Suprapubic skin (tissue), 4 donors: ENCODE data around the gene MCM3. TPM values are rescaled to one million over a fixed set of nuclear protein-coding genes. Genes with fewer than 3 reads are reported as not detected.
A peak's percentile ranks its signal among the peaks of the same experiment; 100 is the strongest.

ENCODE experiments used
- DNase-seq, 2 donors: peaks; one replicate each; pipeline ENCODE4 v3.0.0-alpha.2; 2019; ENCODE audit warnings: low spot score in 2 of 2
- H3K27ac ChIP-seq: fragments of 200-600 bp; sonication (generic); one replicate; pipeline ENCODE4 v1.5.1; 2019
- H3K27me3 ChIP-seq: fragments of 200-600 bp; sonication (generic); one replicate; pipeline ENCODE4 v1.5.1; 2019
- H3K36me3 ChIP-seq: fragments of 200-600 bp; sonication (generic); one replicate; pipeline ENCODE4 v1.5.1; 2019
- H3K4me1 ChIP-seq: fragments of 200-600 bp; sonication (generic); one replicate; pipeline ENCODE4 v1.5.1; 2019
- H3K4me3 ChIP-seq: fragments of 200-600 bp; sonication (generic); one replicate; pipeline ENCODE4 v1.5.1; 2019; ENCODE audit warnings: mild to moderate bottlenecking
- H3K9me3 ChIP-seq: fragments of 200-600 bp; sonication (generic); one replicate; pipeline ENCODE4 v1.5.1; 2019
- EP300 ChIP-seq: sonication (generic); formaldehyde crosslinking; IDR thresholded peaks from one replicate; pipeline ENCODE4 v1.6.1; 2017; ENCODE audit warnings: antibody characterized with exemption
- POLR2A ChIP-seq, 2 donors: fragments of 450-650 bp; IDR thresholded peaks; one replicate each; pipeline ENCODE4 v1.6.1; 2017; ENCODE audit warnings: antibody characterized with exemption in 2 of 2, mild to moderate bottlenecking in 2 of 2, moderate library complexity in 2 of 2
- POLR2AphosphoS5 ChIP-seq, 3 donors: sonication (generic); formaldehyde crosslinking; IDR thresholded peaks; one replicate each; pipeline ENCODE4 v1.6.1; 2017; ENCODE audit warnings: antibody characterized with exemption in 3 of 3
- WGBS: methylation state at CpG from one replicate; pipeline ENCODE4 v1.1.5; 2018; 5-methylcytosine and 5-hydroxymethylcytosine counted together
- total RNA-seq, 4 donors: library from RNA; depleted of rRNA; stranded (reverse); fragments of >200 nt; gene quantifications; one replicate each; pipeline ENCODE4 v1.1.0, GENCODE V29; 2016
- TF ChIP-seq, protein P1 (sequence below), 2 donors: fragments of 200-600 bp in 1 of 2; fragments of 450-650 bp in 1 of 2; sonication (generic) in 1 of 2; IDR thresholded peaks; one replicate each; pipeline ENCODE4 v1.5.1; 2016 to 2019; ENCODE audit warnings: antibody characterized with exemption in 2 of 2, mild to moderate bottlenecking in 1 of 2, moderate library complexity in 1 of 2

The MCM3 gene
- total RNA-seq, 4 donors from 2014 or later: 26.4 to 38.5 (median 31.8) TPM

DNA sequence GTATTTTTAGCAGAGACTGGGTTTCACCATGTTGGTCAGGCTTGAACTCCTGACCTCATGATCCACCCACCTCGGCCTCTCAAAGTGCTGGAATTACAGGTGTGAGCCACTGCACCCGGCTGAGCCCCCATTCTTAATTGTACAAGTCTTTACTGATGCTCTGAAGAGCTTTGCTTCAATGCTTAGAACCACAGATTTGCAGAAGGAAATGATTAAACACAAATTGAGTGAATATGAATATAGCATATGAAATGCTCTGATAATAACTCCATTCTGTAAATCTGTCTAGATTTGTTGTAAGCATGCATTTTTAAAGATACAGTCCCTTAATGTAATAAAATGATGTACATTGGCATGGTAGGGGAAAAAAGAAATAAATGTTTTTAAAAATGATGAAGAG is 4.3 kb upstream of the MCM3 start:
- H3K9me3 ChIP-seq: no peaks in the 10 kb centered on the region
- 68% methylated on average over 2 of the region's 2 CpGs for WGBS
- TF ChIP-seq EP300 (no peak), POLR2A (IDR thresholded peaks at IDR 0.05) (no peak), POLR2AphosphoS5 (IDR thresholded peaks at IDR 0.05) (no peak)
- TF ChIP-seq, protein P1, sequence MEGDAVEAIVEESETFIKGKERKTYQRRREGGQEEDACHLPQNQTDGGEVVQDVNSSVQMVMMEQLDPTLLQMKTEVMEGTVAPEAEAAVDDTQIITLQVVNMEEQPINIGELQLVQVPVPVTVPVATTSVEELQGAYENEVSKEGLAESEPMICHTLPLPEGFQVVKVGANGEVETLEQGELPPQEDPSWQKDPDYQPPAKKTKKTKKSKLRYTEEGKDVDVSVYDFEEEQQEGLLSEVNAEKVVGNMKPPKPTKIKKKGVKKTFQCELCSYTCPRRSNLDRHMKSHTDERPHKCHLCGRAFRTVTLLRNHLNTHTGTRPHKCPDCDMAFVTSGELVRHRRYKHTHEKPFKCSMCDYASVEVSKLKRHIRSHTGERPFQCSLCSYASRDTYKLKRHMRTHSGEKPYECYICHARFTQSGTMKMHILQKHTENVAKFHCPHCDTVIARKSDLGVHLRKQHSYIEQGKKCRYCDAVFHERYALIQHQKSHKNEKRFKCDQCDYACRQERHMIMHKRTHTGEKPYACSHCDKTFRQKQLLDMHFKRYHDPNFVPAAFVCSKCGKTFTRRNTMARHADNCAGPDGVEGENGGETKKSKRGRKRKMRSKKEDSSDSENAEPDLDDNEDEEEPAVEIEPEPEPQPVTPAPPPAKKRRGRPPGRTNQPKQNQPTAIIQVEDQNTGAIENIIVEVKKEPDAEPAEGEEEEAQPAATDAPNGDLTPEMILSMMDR (IDR thresholded peaks at IDR 0.05): no peak
- peaks cover 9% of the 10 kb centered on the region for H3K4me1 ChIP-seq
- H3K4me3 ChIP-seq: no peak overlapping the region
- H3K36me3 ChIP-seq: no peaks in the 10 kb centered on the region
- no peak overlapping the region for H3K27ac ChIP-seq
- H3K27me3 ChIP-seq: peaks cover 4% of the 10 kb centered on the region
- DNase-seq: no peak

DNA sequence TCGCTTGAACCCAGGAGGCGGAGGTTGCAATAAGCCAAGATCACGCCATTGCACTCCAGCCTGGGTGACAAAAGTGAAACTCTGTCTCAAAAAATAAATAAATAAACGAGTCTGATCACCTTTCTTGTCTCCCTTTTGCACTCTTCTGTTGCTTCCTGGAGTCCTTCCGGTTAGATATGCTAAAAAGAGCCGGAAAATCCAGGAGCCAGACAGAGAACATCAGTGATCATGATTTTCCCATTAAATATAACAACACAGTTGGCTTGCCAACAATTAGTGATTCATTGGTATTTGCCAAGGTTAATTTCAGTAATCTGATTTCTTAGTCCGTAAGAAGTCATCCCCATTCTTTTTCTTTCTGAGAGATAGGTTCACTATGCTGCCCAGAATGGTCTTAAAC is 3.7 kb upstream of the MCM3 start:
- no peaks in the 10 kb centered on the region for H3K36me3 ChIP-seq
- no peak overlapping the region for H3K27ac ChIP-seq
- peaks cover 4% of the 10 kb centered on the region for H3K27me3 ChIP-seq
- H3K9me3 ChIP-seq: no peaks in the 10 kb centered on the region
- WGBS: 82% methylated on average over 7 of the region's 7 CpGs
- no peak for DNase-seq
- TF ChIP-seq, protein P1 (IDR thresholded peaks at IDR 0.05): no peak
- TF ChIP-seq POLR2AphosphoS5 (IDR thresholded peaks at IDR 0.05) (no peak), EP300 (no peak), POLR2A (IDR thresholded peaks at IDR 0.05) (no peak)
- no peak overlapping the region for H3K4me3 ChIP-seq
- peaks cover 15% of the 10 kb centered on the region for H3K4me1 ChIP-seq

DNA sequence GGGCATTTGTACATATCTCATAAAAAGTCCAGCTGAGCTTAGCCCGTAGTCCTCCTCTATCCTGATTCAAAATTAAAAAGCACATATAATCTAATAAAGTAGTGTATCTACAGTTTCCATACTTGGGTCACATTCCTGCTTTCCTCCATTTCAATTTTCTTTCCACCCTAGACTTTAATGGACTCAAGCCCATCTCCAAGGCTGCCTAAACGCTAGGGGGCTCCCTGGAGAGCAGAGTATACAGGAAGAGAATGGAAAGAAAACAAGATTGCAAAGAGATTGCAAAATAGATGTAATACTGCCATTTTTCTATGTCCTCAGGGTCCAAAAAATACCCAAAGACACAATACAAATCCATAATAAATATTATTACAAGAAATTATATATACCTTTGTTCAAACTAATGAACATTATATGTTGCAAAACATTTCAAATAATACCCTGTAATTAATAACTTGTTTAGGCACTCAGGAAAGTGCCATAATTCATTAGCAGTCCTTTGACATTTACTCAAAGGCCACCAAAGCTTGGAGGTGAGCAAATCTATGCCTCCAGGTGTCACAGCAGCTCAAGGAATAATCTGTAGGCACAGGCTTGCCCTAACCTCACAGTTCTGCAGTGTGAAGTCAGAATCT is 2.4 kb upstream of the MCM3 start:
- TF ChIP-seq EP300 (no peak), POLR2AphosphoS5 (IDR thresholded peaks at IDR 0.05) (no peak), POLR2A (IDR thresholded peaks at IDR 0.05) (no peak)
- TF ChIP-seq, protein P1 (IDR thresholded peaks at IDR 0.05): peak in 1 of 2 donors; percentile 23
- no peak for DNase-seq

GRCh38 chr6:52285177-52286068 is 881 bp upstream of the MCM3 start:
- DNase-seq: no peak

More for the DNA sequence above, 2.4 kb upstream of the MCM3 start:
- H3K9me3 ChIP-seq: no peaks in the 10 kb centered on the region
- H3K27ac ChIP-seq: no peak overlapping the region
- peaks cover 7% of the 10 kb centered on the region for H3K36me3 ChIP-seq
- peaks cover 4% of the 10 kb centered on the region for H3K27me3 ChIP-seq
- H3K4me3 ChIP-seq: no peak overlapping the region
- 28% methylated on average over 2 of the region's 2 CpGs for WGBS
- peaks cover 18% of the 10 kb centered on the region for H3K4me1 ChIP-seq

More at GRCh38 chr6:52285177-52286068, 881 bp upstream of the MCM3 start:
- peaks cover 18% of the 10 kb centered on the region for H3K4me1 ChIP-seq
- peak overlapping the region; percentile 71 for H3K4me3 ChIP-seq
- WGBS: 15% methylated on average over 12 of the region's 12 CpGs
- H3K27ac ChIP-seq: no peak overlapping the region
- peaks cover 4% of the 10 kb centered on the region for H3K27me3 ChIP-seq
- no peaks in the 10 kb centered on the region for H3K9me3 ChIP-seq
- TF ChIP-seq POLR2A (IDR thresholded peaks at IDR 0.05): no peak
- TF ChIP-seq, protein P1 (IDR thresholded peaks at IDR 0.05): no peak
- no peak for TF ChIP-seq POLR2AphosphoS5 (IDR thresholded peaks at IDR 0.05)
- TF ChIP-seq EP300: no peak
- H3K36me3 ChIP-seq: peaks cover 22% of the 10 kb centered on the region
